ENCODE data around the gene FBXL13. TPM values are rescaled to one million over a fixed set of nuclear protein-coding genes. Genes with fewer than 3 reads are reported as not detected.

The FBXL13 gene
- total and polyA plus RNA-seq, 10 of the 15 experiments (the other 5 are each of a cell fraction or from before 2014, with no cell fraction given), result 0.08 to 0.95 (median 0.28) TPM; not detected in 2

DNA sequence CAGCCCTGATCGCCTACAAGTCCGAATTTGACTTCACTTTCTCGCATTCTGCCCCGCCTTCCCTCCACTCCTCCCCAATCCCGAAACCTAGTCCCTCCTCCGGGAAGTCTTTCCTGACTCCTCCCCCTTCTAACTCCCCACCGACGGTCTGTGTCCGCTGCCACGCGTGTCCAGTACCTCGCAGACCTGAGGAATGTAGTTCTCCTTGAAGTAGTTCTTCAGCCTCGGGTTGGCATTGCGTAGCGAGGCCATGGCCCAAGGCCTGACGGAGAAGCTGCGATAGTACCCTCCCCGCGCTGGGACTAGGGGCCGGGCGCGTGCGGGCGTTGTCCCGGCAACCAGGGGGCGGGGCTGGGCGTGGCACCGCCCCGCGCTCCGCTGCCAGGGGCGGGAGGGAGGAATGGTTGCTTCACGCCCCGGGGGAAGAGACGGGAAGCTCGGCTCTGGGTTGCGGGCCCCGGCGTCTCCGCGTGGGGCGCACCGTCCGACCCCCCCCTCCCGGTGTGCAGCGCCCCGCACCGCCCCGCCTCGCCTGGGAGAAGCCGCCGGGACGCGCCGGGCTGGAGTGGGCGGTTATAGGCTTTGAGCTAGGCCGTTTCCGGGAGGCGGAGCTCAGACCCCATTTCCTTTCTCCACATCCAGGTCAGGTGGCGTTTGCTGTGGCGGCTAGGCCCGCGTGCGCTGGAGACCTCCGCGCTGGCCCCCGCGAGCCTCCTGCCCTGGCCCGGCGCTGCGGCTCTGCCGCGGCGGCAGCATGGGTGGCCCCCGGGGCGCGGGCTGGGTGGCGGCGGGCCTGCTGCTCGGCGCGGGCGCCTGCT, at the start of gene FBXL13, which contains the start of gene ARMC10 (continued):
- TF ChIP-seq MXI1 (IDR thresholded peaks at IDR 0.05; ENCODE audit: low read depth, low read length), result peak; percentile 91
- TF ChIP-seq EZH2 (IDR thresholded peaks at IDR 0.05; ENCODE audit: borderline replicate concordance, control insufficient read depth, low read depth, low read length), result no peak
- TF ChIP-seq PML (IDR thresholded peaks at IDR 0.05; ENCODE audit: low read length), result no peak
- TF ChIP-seq BCL11A (IDR thresholded peaks at IDR 0.05; ENCODE audit: low read depth, low read length), result no peak
- TF ChIP-seq ZBTB4 (CRISPR knock-in tag; IDR thresholded peaks at IDR 0.05), result no peak
- TF ChIP-seq TCF12 (IDR thresholded peaks at IDR 0.05; ENCODE audit: low read depth, low read length), result peak; percentile 11; the same call in 1 of the 2 replicates
- peak; percentile 42; the same call in 1 of the 2 replicates for TF ChIP-seq BCLAF1 (IDR thresholded peaks at IDR 0.05)
- no peak for TF ChIP-seq SMAD1 (IDR thresholded peaks at IDR 0.05; ENCODE audit: low read depth, partially characterized antibody)
- no peak for TF ChIP-seq SIX5 (IDR thresholded peaks at IDR 0.05; ENCODE audit: low read depth, low read length, severe bottlenecking)
- peak; percentile 27; the same call in 1 of the 2 replicates for TF ChIP-seq CREB1 (IDR thresholded peaks at IDR 0.05; ENCODE audit: low read depth)
- no peak for TF ChIP-seq NFYA (IDR thresholded peaks at IDR 0.05; ENCODE audit: borderline replicate concordance, low read depth, low read length)
- TF ChIP-seq JUNB (IDR thresholded peaks at IDR 0.05), result no peak
- TF ChIP-seq RELA (IDR thresholded peaks at IDR 0.05; ENCODE audit: borderline replicate concordance, partially characterized antibody), result peak; percentile 8
- TF ChIP-seq SREBF2 (IDR thresholded peaks at IDR 0.05; ENCODE audit: low read length), result no peak
- TF ChIP-seq, protein P1, sequence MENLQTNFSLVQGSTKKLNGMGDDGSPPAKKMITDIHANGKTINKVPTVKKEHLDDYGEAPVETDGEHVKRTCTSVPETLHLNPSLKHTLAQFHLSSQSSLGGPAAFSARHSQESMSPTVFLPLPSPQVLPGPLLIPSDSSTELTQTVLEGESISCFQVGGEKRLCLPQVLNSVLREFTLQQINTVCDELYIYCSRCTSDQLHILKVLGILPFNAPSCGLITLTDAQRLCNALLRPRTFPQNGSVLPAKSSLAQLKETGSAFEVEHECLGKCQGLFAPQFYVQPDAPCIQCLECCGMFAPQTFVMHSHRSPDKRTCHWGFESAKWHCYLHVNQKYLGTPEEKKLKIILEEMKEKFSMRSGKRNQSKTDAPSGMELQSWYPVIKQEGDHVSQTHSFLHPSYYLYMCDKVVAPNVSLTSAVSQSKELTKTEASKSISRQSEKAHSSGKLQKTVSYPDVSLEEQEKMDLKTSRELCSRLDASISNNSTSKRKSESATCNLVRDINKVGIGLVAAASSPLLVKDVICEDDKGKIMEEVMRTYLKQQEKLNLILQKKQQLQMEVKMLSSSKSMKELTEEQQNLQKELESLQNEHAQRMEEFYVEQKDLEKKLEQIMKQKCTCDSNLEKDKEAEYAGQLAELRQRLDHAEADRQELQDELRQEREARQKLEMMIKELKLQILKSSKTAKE (IDR thresholded peaks at IDR 0.05; ENCODE audit: low read depth, poor library complexity, severe bottlenecking), result no peak
- TF ChIP-seq ZNF274 (IDR thresholded peaks at IDR 0.05; ENCODE audit: insufficient read depth, insufficient read length), result no peak
- TF ChIP-seq ETV6 (conservative IDR thresholded peaks at IDR 0.05 in 1 of 2, IDR thresholded peaks at IDR 0.05 in 1 of 2; ENCODE audit: borderline replicate concordance in 1 of 2, low read depth in 1 of 2), result no peak; a peak in 1 of 4 replicates
- no peak for TF ChIP-seq KDM1A (IDR thresholded peaks at IDR 0.05; ENCODE audit: borderline replicate concordance)
- TF ChIP-seq BMI1 (IDR thresholded peaks at IDR 0.05; ENCODE audit: borderline replicate concordance), result peak; percentile 94
- TF ChIP-seq KLF5 (IDR thresholded peaks at IDR 0.05; ENCODE audit: partially characterized antibody), result no peak
- TF ChIP-seq NFXL1 (IDR thresholded peaks at IDR 0.05; ENCODE audit: borderline replicate concordance), result 0 out of 2 replicates have a peak, but pooled peaks have one; percentile 13

Measured in GM12878 (cell line).